PC-9 (cell line): ENCODE data around the gene MYH8. TPM values are rescaled to one million over a fixed set of nuclear protein-coding genes. Genes with fewer than 3 reads are reported as not detected.

Source experiments
- BruUV-seq: library from RNA; stranded (reverse); fragments of 400-500 nt; replicated peaks from 2 replicates; lab custom pipeline; 2021; lab: Mats Ljungman, UMichigan
- CTCF ChIA-PET: fragments of 300-600 bp; sonication (Branson Sonifier 250); formaldehyde crosslinking; loops from one replicate; lab custom pipeline; 2022; ENCODE audit warnings: antibody characterized with exemption; lab: Charles Lee
- POLR2A ChIA-PET: fragments of 300-600 bp; sonication (Branson Sonifier 250); formaldehyde crosslinking; loops from one replicate; lab custom pipeline; 2022; ENCODE audit warnings: antibody characterized with exemption; ENCODE audit not compliant: unreplicated experiment; lab: Charles Lee
- DNase-seq, 2 experiments: peaks; one replicate each; pipeline versions ENCODE4 v3.0.0 to v3.0.0-alpha.2; 2015 to 2022; ENCODE audit warnings: mixed read lengths in 1 of 2
- H2AFZ ChIP-seq: fragments of 200-600 bp; sonication (generic); 2 replicates; pipeline ENCODE4 v1.8.1; 2017; ENCODE audit warnings: antibody characterized with exemption
- H3F3A ChIP-seq: fragments of 200-600 bp; sonication (generic); 2 replicates; pipeline ENCODE4 v1.8.1; 2017; ENCODE audit warnings: antibody characterized with exemption, mild to moderate bottlenecking, low read depth; ENCODE audit not compliant: insufficient read depth
- H3K27ac ChIP-seq: fragments of 200-600 bp; sonication (generic); 2 replicates; pipeline ENCODE4 v1.6.1; 2016; ENCODE audit warnings: mixed run types
- H3K27me3 ChIP-seq: fragments of 200-600 bp; sonication (generic); 2 replicates; pipeline ENCODE4 v1.6.1; 2016; ENCODE audit warnings: low read depth, mixed run types; ENCODE audit not compliant: insufficient read depth
- H3K36me3 ChIP-seq: fragments of 200-600 bp; sonication (generic); 2 replicates; pipeline ENCODE4 v1.6.1; 2016; ENCODE audit warnings: low read depth, mixed run types
- H3K4me1 ChIP-seq: fragments of 200-600 bp; sonication (generic); replicated peaks from 2 replicates; pipeline ENCODE4 v1.6.1; 2016; ENCODE audit warnings: mixed run types; ENCODE audit not compliant: insufficient read depth
- H3K4me2 ChIP-seq: fragments of 200-600 bp; sonication (generic); 2 replicates; pipeline ENCODE4 v1.6.1; 2017; ENCODE audit warnings: mixed run types
- H3K4me3 ChIP-seq: fragments of 200-600 bp; sonication (generic); 2 replicates; pipeline ENCODE4 v1.6.1; 2016; ENCODE audit warnings: mixed run types
- H3K79me2 ChIP-seq: fragments of 200-600 bp; sonication (generic); 2 replicates; pipeline ENCODE4 v1.6.1; 2017; ENCODE audit warnings: low read depth, mixed run types
- H3K9me2 ChIP-seq: fragments of 200-600 bp; sonication (generic); 2 replicates; pipeline ENCODE4 v1.8.1; 2017; ENCODE audit warnings: mild to moderate bottlenecking; ENCODE audit not compliant: insufficient read depth
- H3K9me3 ChIP-seq: fragments of 200-600 bp; sonication (generic); 2 replicates; pipeline ENCODE4 v1.8.1; 2016; ENCODE audit warnings: low read depth; ENCODE audit not compliant: insufficient read depth
- H4K20me1 ChIP-seq: fragments of 200-600 bp; sonication (generic); 2 replicates; pipeline ENCODE4 v1.8.1; 2017; ENCODE audit not compliant: insufficient read depth
- CTCF ChIP-seq: fragments of 200-600 bp; sonication (generic); conservative IDR thresholded peaks from 2 replicates; pipeline ENCODE4 v1.6.1; 2017; ENCODE audit warnings: mixed run types, antibody characterized with exemption, mild to moderate bottlenecking, moderate library complexity
- EZH2 ChIP-seq: fragments of 200-600 bp; sonication (generic); IDR thresholded peaks from 2 replicates; pipeline ENCODE4 v1.8.0; 2017; ENCODE audit warnings: antibody characterized with exemption, low read depth
- intact Hi-C: fragments of 100-400 bp; cut with micrococcal nuclease; formaldehyde crosslinking; loops from one replicate; pipeline ENCODE4 v1.10.0; 2022; ENCODE audit not compliant: unreplicated experiment
- total RNA-seq: library from RNA; stranded (reverse); gene quantifications from 2 replicates; pipeline ENCODE4 v1.2.3, GENCODE V29; 2021

Gene MYH8
- total RNA-seq, 1 experiment from 2014 or later, result not detected

- Histone ChIP-seq H3K79me2 (no peaks in the 10 kb centered on the region), H3K4me1 (no peaks in the 10 kb centered on the region), H4K20me1 (no peaks in the 10 kb centered on the region), H3K4me2 (no peak overlapping the region), H3K9me2 (no peaks in the 10 kb centered on the region), H2AFZ (no peak overlapping the region), H3K36me3 (no peaks in the 10 kb centered on the region), H3F3A (no peaks in the 10 kb centered on the region), H3K9me3 (no peaks in the 10 kb centered on the region), H3K27ac (no peak overlapping the region), H3K27me3 (peaks cover 6% of the 10 kb centered on the region), H3K4me3 (no peak overlapping the region)
- intact Hi-C loops, result no loop called here
- ChIA-PET POLR2A (no interaction called here), CTCF (no interaction called here)
- BruUV-seq, result no TSS peak
- TF ChIP-seq EZH2 (no peak), CTCF (no peak)
- DNase-seq, result no peak
Measured at GRCh38 chr17:10403589-10403988, 18.2 kb downstream of the MYH8 start.

GRCh38 chr17:10398352-10398751 is 23.4 kb downstream of the MYH8 start:
- no peak overlapping the region for H2AFZ ChIP-seq
- TF ChIP-seq CTCF, result no peak
- H3K79me2 ChIP-seq, result no peaks in the 10 kb centered on the region
- H3K4me2 ChIP-seq, result no peak overlapping the region
- no peaks in the 10 kb centered on the region for H3K4me1 ChIP-seq
- H3K36me3 ChIP-seq, result no peaks in the 10 kb centered on the region
- H3F3A ChIP-seq, result no peaks in the 10 kb centered on the region
- BruUV-seq, result no TSS peak
- no peaks in the 10 kb centered on the region for H3K9me3 ChIP-seq
- peaks cover 9% of the 10 kb centered on the region; the same call in 1 of the 2 replicates for H3K27me3 ChIP-seq
- DNase-seq, result no peak
- no peaks in the 10 kb centered on the region for H4K20me1 ChIP-seq
- H3K27ac ChIP-seq, result no peak overlapping the region
- no peaks in the 10 kb centered on the region for H3K9me2 ChIP-seq
- intact Hi-C loops, result no loop called here
- ChIA-PET POLR2A (no interaction called here), CTCF (no interaction called here)
- H3K4me3 ChIP-seq, result no peak overlapping the region

GRCh38 chr17:10396524-10397163 is 25.1 kb downstream of the MYH8 start:
- Histone ChIP-seq H3K36me3 (no peaks in the 10 kb centered on the region), H3K27me3 (peaks cover 17% of the 10 kb centered on the region), H3K79me2 (no peaks in the 10 kb centered on the region), H3K27ac (no peak overlapping the region), H4K20me1 (no peaks in the 10 kb centered on the region), H3K4me3 (no peak overlapping the region), H3K9me2 (no peaks in the 10 kb centered on the region), H3F3A (no peaks in the 10 kb centered on the region), H3K4me2 (no peak overlapping the region), H2AFZ (no peak overlapping the region), H3K4me1 (no peaks in the 10 kb centered on the region), H3K9me3 (no peaks in the 10 kb centered on the region)
- CTCF ChIA-PET, result no interaction called here
- TF ChIP-seq CTCF, result no peak
- no peak for TF ChIP-seq EZH2
- BruUV-seq, result no TSS peak
- POLR2A ChIA-PET, result no interaction called here
- intact Hi-C loops, result no loop called here
- DNase-seq, result no peak
